SJSA1 (cell line): ENCODE measurements around the gene FOXC2. TPM values are rescaled to one million over a fixed set of nuclear protein-coding genes. Genes with fewer than 3 reads are reported as not detected.
A peak's percentile ranks its signal among the peaks of the same experiment; 100 is the strongest.

Source experiments
- DNase-seq, 2 experiments: peaks; one replicate each; pipeline ENCODE4 v3.0.0-alpha.2; 2015 to 2020; ENCODE audit warnings: low spot score in 2 of 2, low read depth in 1 of 2
- H3K27ac ChIP-seq: fragments of 250-450 bp; sonication (Bioruptor Pico); 2 replicates; pipeline ENCODE4 v1.5.1; 2020; ENCODE audit warnings: mild to moderate bottlenecking, moderate library complexity
- H3K27me3 ChIP-seq: fragments of 250-450 bp; sonication (Bioruptor Pico); replicated peaks from 2 replicates; pipeline ENCODE4 v1.5.1; 2020; ENCODE audit warnings: mild to moderate bottlenecking, moderate library complexity
- H3K36me3 ChIP-seq: fragments of 250-450 bp; sonication (Bioruptor Pico); 2 replicates; pipeline ENCODE4 v1.5.1; 2020; ENCODE audit warnings: mild to moderate bottlenecking
- H3K4me1 ChIP-seq: fragments of 250-450 bp; sonication (Bioruptor Pico); replicated peaks from 2 replicates; pipeline ENCODE4 v1.6.1; 2021; ENCODE audit warnings: mild to moderate bottlenecking
- H3K4me3 ChIP-seq: fragments of 250-450 bp; sonication (Bioruptor Pico); 2 replicates; pipeline ENCODE4 v1.5.1; 2020; ENCODE audit warnings: mild to moderate bottlenecking
- H3K9me3 ChIP-seq: fragments of 250-450 bp; sonication (Bioruptor Pico); replicated peaks from 2 replicates; pipeline ENCODE4 v1.5.1; 2020; ENCODE audit warnings: mild to moderate bottlenecking
- total RNA-seq: library from RNA; depleted of rRNA; stranded (reverse); fragments of >200 nt; shearing (Covaris generic); gene quantifications from 2 replicates; pipeline ENCODE4 v1.2.3, GENCODE V29; 2014

Gene FOXC2
- total RNA-seq, 1 experiment from 2014 or later: 3.9 TPM

- no peak overlapping the region for H3K27ac ChIP-seq
- DNase-seq: no peak
- no peaks in the 10 kb centered on the region for H3K27me3 ChIP-seq
- no peak overlapping the region for H3K4me3 ChIP-seq
- peaks cover 81% of the 10 kb centered on the region for H3K36me3 ChIP-seq
- H3K9me3 ChIP-seq: no peaks in the 10 kb centered on the region
- no peaks in the 10 kb centered on the region for H3K4me1 ChIP-seq
Measured at GRCh38 chr16:86540894-86541293, 25.7 kb upstream of the FOXC2 start.

GRCh38 chr16:86541560-86541959 is 25.1 kb upstream of the FOXC2 start:
- Histone ChIP-seq H3K36me3 (peaks cover 79% of the 10 kb centered on the region), H3K27me3 (no peaks in the 10 kb centered on the region), H3K27ac (no peak overlapping the region), H3K4me3 (no peak overlapping the region), H3K9me3 (no peaks in the 10 kb centered on the region), H3K4me1 (no peaks in the 10 kb centered on the region)
- no peak for DNase-seq

GRCh38 chr16:86542756-86543750 is 23.6 kb upstream of the FOXC2 start:
- Histone ChIP-seq H3K36me3 (peaks cover 78% of the 10 kb centered on the region), H3K9me3 (no peaks in the 10 kb centered on the region), H3K4me3 (no peak overlapping the region), H3K4me1 (no peaks in the 10 kb centered on the region), H3K27ac (no peak overlapping the region), H3K27me3 (no peaks in the 10 kb centered on the region)
- no peak for DNase-seq

- H3K27me3 ChIP-seq: no peaks in the 10 kb centered on the region
- no peaks in the 10 kb centered on the region for H3K9me3 ChIP-seq
- H3K36me3 ChIP-seq: peaks cover 74% of the 10 kb centered on the region
- no peaks in the 10 kb centered on the region for H3K4me1 ChIP-seq
- H3K4me3 ChIP-seq: no peak overlapping the region
- DNase-seq: no peak
- no peak overlapping the region for H3K27ac ChIP-seq
Measured at GRCh38 chr16:86545481-86545880, 21.1 kb upstream of the FOXC2 start.

GRCh38 chr16:86545954-86546637 is 20.5 kb upstream of the FOXC2 start:
- Histone ChIP-seq H3K27me3 (no peaks in the 10 kb centered on the region), H3K4me1 (no peaks in the 10 kb centered on the region), H3K4me3 (no peak overlapping the region), H3K36me3 (peaks cover 71% of the 10 kb centered on the region), H3K27ac (no peak overlapping the region), H3K9me3 (no peaks in the 10 kb centered on the region)
- DNase-seq: no peak

GRCh38 chr16:86546638-86547013 is 20.0 kb upstream of the FOXC2 start:
- no peak for DNase-seq
- H3K9me3 ChIP-seq: no peaks in the 10 kb centered on the region

GRCh38 chr16:86547286-86547685 is 19.3 kb upstream of the FOXC2 start:
- no peak for DNase-seq
- Histone ChIP-seq H3K27me3 (no peaks in the 10 kb centered on the region), H3K9me3 (no peaks in the 10 kb centered on the region), H3K36me3 (peaks cover 71% of the 10 kb centered on the region), H3K4me3 (no peak overlapping the region), H3K4me1 (no peaks in the 10 kb centered on the region), H3K27ac (no peak overlapping the region)

More at GRCh38 chr16:86546638-86547013, 20.0 kb upstream of the FOXC2 start:
- H3K4me3 ChIP-seq: no peak overlapping the region
- peaks cover 71% of the 10 kb centered on the region for H3K36me3 ChIP-seq
- H3K27ac ChIP-seq: no peak overlapping the region
- no peaks in the 10 kb centered on the region for H3K27me3 ChIP-seq
- H3K4me1 ChIP-seq: no peaks in the 10 kb centered on the region

- Histone ChIP-seq H3K27ac (no peak overlapping the region), H3K9me3 (no peaks in the 10 kb centered on the region), H3K4me3 (no peak overlapping the region), H3K36me3 (peaks cover 63% of the 10 kb centered on the region), H3K4me1 (no peaks in the 10 kb centered on the region; the same call in 1 of the 2 replicates), H3K27me3 (no peaks in the 10 kb centered on the region)
- DNase-seq: no peak
Measured at GRCh38 chr16:86549076-86549892, 17.3 kb upstream of the FOXC2 start.

GRCh38 chr16:86549893-86550190 is 16.8 kb upstream of the FOXC2 start:
- Histone ChIP-seq H3K27ac (no peak overlapping the region), H3K4me3 (no peak overlapping the region), H3K9me3 (no peaks in the 10 kb centered on the region), H3K4me1 (no peaks in the 10 kb centered on the region; the same call in 1 of the 2 replicates), H3K27me3 (no peaks in the 10 kb centered on the region), H3K36me3 (peaks cover 61% of the 10 kb centered on the region)
- DNase-seq: no peak

GRCh38 chr16:86550281-86550680 is 16.3 kb upstream of the FOXC2 start:
- DNase-seq: no peak
- Histone ChIP-seq H3K27me3 (no peaks in the 10 kb centered on the region), H3K4me3 (no peak overlapping the region), H3K4me1 (peaks cover under 1% of the 10 kb centered on the region), H3K36me3 (peaks cover 59% of the 10 kb centered on the region), H3K9me3 (no peaks in the 10 kb centered on the region), H3K27ac (no peak overlapping the region)

GRCh38 chr16:86553356-86553755 is 13.3 kb upstream of the FOXC2 start:
- H3K4me1 ChIP-seq: peaks cover 15% of the 10 kb centered on the region
- H3K4me3 ChIP-seq: no peak overlapping the region
- H3K27ac ChIP-seq: no peak overlapping the region
- no peaks in the 10 kb centered on the region for H3K27me3 ChIP-seq
- DNase-seq: no peak
- H3K36me3 ChIP-seq: peaks cover 40% of the 10 kb centered on the region
- H3K9me3 ChIP-seq: no peaks in the 10 kb centered on the region

- H3K36me3 ChIP-seq: peaks cover 30% of the 10 kb centered on the region
- DNase-seq: peak in 1 of 2 experiments; percentile 16
- H3K27ac ChIP-seq: peak overlapping the region; percentile 83
- H3K9me3 ChIP-seq: no peaks in the 10 kb centered on the region
- H3K4me1 ChIP-seq: peaks cover 15% of the 10 kb centered on the region
- H3K4me3 ChIP-seq: peak overlapping the region; percentile 75
- no peaks in the 10 kb centered on the region for H3K27me3 ChIP-seq
Measured at GRCh38 chr16:86554599-86554916, 12.1 kb upstream of the FOXC2 start.

- Histone ChIP-seq H3K4me1 (peaks cover 15% of the 10 kb centered on the region), H3K36me3 (peaks cover 27% of the 10 kb centered on the region), H3K4me3 (peak within 1 kb of the TSS; percentile 75), H3K9me3 (no peaks in the 10 kb centered on the region), H3K27me3 (no peaks in the 10 kb centered on the region), H3K27ac (peak within 1 kb of the TSS; percentile 83)
- peak; percentile 85 to 94 for DNase-seq
Measured at GRCh38 chr16:86554917-86555703, 11.5 kb upstream of the FOXC2 start, which contains the start of gene MTHFSD. TSS of gene MTHFSD (minus strand) at chr16:86555235. CDS start at chr16:86555184, 51 bp downstream.
